ENCODE measurements around the gene SLC35E1.

Gene SLC35E1

DNA sequence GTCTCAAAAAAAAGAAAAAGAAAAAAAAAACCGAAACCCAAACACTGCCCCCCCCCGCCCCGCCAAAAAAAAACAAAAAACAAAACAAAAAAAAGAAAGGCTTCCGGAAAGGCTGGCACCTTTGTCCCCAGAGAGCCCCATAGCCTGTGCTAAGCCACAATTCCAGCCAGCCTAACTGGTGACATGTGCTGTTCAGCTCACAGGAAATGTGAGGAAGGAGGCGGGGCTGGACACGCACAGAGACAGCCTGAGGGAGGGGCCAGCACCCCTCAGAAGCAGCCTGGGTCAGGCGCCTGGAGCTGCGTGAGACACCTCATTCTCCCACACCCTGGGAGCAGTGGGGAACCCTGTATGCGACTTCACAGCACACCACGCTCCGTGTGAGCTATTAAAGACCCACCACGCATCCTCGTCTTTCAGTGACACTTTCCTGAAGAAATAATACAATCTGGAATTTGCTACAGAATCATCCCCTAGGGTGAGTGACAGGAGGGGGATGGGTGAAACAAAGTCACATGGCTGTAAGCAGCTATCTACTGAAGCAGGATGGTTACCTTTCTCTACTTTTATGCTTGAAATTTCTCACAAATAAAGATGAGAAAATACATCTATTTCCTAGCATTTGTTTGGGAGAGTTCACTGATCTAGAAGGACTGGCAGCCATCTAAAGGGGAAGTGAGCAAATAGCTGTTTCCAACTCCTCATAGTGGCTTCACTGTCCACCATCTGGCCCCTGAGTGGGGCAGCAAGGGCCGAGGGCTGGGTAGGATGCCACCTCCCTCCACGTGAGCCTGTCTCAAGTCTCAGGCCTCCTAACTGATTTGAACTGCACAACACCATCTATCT, 12.3 kb upstream of the SLC35E1 start:
- DNase-seq (ENCODE audit: insufficient read length, low spot score) (peak; percentile 89), FAIRE-seq (peak; percentile 99)

DNA sequence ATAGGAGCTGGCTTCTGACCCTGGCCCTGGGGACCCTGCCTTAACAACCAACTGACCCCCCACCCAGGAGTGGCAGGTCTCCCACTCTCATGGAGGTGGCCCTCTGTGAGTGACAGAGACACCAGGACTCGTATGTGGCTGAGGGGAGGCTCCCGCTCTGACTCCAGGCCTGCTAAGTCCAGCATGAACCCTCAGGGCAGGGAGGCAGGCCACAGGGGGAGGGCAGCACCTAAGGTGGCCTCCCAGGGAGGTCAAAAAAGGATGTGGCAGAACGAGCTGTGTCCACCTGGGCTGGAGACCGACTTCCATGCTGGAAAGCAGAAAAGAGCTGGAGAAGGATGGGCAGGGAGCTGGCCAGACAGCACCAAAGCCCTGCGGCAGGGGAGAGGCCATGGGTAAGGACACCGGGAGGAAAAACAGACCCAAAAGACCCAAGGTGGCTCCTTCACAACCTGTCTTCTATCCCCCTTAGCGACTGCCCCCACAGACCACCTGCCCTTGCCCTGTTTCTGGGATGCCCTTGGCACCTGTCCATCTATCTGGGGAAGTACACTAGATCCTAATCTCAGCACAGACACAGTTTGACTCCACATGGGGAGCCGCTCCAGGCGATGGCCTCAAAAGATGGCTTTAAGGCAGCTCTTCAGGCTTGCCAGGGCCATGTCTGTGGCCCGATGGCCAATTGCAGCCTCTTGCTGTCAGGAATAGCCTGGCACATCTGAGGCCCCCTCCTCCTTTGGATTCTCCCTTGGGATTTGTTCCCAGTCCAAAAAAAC, 10.5 kb upstream of the SLC35E1 start:
- FAIRE-seq (no peak), DNase-seq (ENCODE audit: insufficient read length, low spot score) (no peak)

DNA sequence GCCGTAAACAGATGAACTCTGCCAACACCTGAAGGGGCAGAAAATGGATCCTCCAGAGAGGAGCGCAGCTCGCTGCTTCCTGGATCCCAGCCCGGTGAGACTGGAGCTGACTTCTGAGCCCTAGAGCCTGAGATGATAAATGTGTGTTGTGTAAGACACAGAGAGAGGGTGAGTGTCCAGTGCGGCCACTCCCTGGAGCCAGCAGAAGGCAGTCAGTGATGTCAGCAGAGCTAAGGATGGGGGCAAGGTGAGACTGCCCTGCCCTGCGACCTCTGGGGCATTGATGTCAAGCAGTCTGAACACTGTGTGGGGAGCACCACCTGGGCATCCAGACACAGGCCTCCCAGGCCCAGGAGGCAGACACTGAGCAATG, 9.7 kb upstream of the SLC35E1 start:
- no peak for DNase-seq (ENCODE audit: insufficient read length, low spot score)
- FAIRE-seq: no peak

- no peak for DNase-seq (ENCODE audit: insufficient read length, low spot score)
- no peak for FAIRE-seq
These were observed 9.1 kb upstream of the SLC35E1 start for GRCh38 chr19:16581145-16581970.

DNA sequence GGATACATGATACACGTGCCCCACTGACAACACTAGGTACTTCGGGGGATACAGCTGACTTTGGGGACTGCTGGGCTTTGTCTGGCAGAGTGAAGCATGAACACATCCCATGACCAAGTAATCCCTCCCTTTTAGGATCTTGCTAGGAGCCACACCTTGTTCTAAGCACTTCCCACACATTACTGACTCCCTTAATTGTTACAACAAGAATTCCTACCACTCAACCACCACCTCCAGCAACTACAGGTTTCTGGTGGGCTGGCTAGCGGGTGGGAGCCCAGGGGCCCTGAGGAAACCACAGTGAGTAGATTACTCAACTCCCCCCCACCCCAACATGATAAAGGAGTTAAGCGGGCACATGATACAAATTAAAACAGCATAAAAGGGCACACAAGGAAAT, 7.2 kb upstream of the SLC35E1 start:
- FAIRE-seq (no peak), DNase-seq (ENCODE audit: insufficient read length, low spot score) (no peak)

DNA sequence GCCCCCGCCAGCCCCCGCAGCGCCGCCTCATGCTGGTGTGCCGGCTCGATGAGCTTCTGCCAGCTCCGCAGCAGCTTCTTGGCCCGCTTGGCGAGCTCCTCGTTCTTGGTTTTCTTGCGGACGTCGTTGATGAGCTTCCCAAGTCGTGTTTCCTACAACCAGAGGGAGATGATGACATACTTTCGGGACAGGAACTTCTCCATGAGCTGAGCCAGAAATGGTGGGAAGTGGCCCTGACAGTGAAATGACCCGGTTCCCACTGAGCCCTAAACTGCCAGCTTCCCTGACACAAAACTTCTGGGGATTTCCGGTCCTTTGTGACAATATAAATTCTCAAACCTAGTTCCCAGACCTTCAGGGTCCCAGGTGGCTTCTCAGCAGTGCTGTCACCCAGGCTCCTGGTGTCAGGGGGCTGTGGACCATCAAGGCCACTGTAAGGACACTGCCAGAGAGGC, 5.3 kb upstream of the SLC35E1 start:
- DNase-seq (ENCODE audit: insufficient read length, low spot score) (no peak), FAIRE-seq (no peak)

GRCh38 chr19:16576690-16577530, 4.7 kb upstream of the SLC35E1 start:
- DNase-seq (ENCODE audit: insufficient read length, low spot score) (no peak), FAIRE-seq (no peak)

GRCh38 chr19:16575861-16576689, 3.9 kb upstream of the SLC35E1 start:
- no peak for FAIRE-seq
- DNase-seq (ENCODE audit: insufficient read length, low spot score): no peak

DNA sequence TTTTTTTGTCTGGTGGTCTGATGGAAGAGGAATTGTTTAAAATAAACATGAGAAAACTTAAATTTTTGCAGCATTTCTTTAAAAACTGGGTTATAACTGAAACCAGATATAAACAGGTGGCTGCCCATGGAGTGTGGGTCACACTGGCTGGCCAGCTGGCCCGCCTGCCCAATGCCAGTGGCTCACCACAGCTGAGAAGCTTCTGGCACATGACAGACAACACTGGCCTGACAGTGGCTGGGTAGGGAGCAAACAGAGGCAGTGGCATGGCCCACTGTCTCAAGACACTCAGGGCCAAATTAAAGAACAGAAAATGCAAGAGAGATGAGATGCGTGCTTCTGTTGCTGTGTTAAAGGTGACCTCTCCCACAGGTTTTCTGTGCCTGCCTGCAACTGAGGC, 3.1 kb upstream of the SLC35E1 start:
- DNase-seq (ENCODE audit: insufficient read length, low spot score): no peak
- no peak for FAIRE-seq

- FAIRE-seq: no peak
- DNase-seq (ENCODE audit: insufficient read length, low spot score): no peak
These were observed 1.7 kb upstream of the SLC35E1 start for GRCh38 chr19:16573925-16574324.

DNA sequence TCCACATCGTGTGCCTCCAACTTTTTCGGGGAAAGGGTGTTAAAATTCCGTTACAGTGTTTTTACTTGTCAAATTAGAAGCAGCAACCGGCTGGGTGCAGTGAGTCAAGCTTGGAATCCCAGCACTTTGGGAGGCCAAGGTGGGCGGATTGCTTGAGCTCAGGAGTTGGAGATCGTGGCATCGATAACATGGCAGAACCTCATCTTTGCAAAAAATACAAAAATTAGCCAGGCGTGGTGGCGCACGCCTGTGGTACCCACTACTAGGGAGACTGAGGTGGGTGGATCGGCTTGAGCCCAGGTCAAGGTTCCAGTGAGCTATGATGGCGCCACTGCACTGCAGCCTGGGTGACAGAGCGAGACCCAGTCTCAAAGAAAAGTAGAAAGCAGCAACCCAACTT, 1.1 kb upstream of the SLC35E1 start:
- no peak for FAIRE-seq

GRCh38 chr19:16571822-16572331, 338 bp downstream of the SLC35E1 start:
- FAIRE-seq: no peak

More for the DNA sequence above, 1.1 kb upstream of the SLC35E1 start:
- DNase-seq (ENCODE audit: insufficient read length, low spot score): no peak

DNA sequence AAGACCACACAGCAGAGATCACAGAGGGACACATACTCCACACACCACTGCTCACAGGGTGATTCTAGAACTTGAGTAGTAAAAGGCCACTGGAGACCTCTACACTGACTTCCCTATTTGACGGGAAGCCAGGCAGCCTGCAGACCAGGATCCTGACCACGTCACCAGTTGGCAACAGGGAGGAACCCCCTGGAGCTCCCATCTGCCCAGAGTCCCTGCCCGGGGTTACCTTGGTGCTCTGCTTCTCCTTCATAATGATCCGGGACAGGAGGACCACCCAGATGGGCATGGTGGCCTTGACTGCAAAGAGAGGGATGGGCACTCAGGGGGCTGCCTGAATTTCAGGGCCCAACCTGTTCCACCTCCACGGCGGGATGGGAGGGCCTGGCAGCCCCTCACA, 932 bp downstream of the SLC35E1 start:
- DNase-seq (ENCODE audit: insufficient read length, low spot score) (no peak), FAIRE-seq (no peak)

More at GRCh38 chr19:16571822-16572331, 338 bp downstream of the SLC35E1 start:
- DNase-seq (ENCODE audit: insufficient read length, low spot score): peak; percentile 52

- no peak for FAIRE-seq
- no peak for DNase-seq (ENCODE audit: insufficient read length, low spot score)
These were observed 2.5 kb downstream of the SLC35E1 start for GRCh38 chr19:16569609-16570320.

DNA sequence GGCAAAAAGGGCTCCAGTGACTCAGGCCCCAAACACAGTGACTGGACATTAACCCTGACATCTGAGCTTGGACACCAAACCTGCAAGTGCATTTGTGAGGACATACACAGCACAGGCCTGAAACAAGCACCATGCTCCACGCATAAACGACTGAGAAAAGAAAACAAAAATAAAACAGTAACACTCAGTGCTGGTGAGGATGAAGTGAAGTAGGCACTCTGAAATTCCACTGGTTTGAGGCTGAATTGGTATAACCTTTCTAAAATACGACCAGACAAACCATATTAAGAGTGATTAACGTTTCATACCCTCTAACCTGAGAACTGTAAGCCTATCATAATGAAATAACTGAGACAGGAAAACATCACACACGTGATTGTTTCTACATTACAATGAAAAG, 5.5 kb downstream of the SLC35E1 start:
- peak; percentile 23 for FAIRE-seq
- no peak for DNase-seq (ENCODE audit: insufficient read length, low spot score)

- DNase-seq (ENCODE audit: insufficient read length, low spot score): no peak
- FAIRE-seq: no peak
These were observed 6.1 kb downstream of the SLC35E1 start for GRCh38 chr19:16566161-16566560.

GRCh38 chr19:16564842-16565241, 7.4 kb downstream of the SLC35E1 start:
- no peak for FAIRE-seq

DNA sequence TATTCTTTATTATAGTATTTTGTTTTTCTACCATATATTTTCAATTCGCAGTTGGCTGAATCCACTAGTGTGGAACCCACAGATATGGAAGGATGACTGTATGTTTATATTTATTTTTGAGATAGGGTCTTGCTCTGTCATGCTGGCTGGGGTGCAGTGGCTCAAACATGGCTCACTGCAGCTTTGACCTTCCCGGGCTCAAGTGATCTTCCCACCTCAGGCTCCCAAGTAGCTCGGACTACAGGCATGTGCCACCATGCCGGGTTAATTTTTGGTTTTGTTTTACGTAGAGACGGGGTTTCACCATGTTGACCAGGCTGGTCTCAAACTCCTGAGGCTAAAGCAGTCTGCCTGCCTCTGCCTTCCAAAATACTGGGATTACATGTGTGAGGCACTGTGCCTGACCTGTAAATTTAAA, 9.6 kb downstream of the SLC35E1 start:
- no peak for FAIRE-seq

More at GRCh38 chr19:16564842-16565241, 7.4 kb downstream of the SLC35E1 start:
- DNase-seq (ENCODE audit: insufficient read length, low spot score): no peak

More for the DNA sequence above, 9.6 kb downstream of the SLC35E1 start:
- no peak for DNase-seq (ENCODE audit: insufficient read length, low spot score)

Measured in GM19239 (cell line).